ENCODE data around the gene BTBD1.
"Not testable (repeated sequence)": the region's sequence is repeated elsewhere in the genome, so short reads cannot be mapped to it uniquely, and the experiment has no call there.

Gene BTBD1

DNA sequence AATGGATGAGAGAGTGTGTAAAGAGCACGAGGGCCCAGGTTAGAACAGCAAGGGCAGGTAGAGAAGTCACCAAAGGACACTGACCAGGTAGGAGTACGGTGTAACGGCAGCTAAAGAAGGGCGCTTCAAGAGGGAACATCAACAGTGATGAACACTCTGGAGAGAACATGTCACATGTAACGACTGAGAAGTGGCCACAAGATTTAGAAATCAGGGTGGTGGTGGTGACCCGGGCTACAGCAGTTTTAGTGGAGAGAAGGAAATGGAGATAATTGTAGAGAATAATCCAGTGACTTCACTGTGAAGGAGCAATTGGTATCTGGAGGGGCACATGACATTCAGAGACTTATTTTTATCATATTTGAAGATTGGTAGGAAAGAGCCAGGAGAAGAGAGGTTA, 54.4 kb downstream of the BTBD1 start:
- in situ Hi-C loops (cut with MboI; ENCODE audit: low sequenced_read_pairs, unreplicated experiment) = no loop called here
- DNase-seq (ENCODE audit: low spot score) = no peak
- TF ChIP-seq, protein P1, sequence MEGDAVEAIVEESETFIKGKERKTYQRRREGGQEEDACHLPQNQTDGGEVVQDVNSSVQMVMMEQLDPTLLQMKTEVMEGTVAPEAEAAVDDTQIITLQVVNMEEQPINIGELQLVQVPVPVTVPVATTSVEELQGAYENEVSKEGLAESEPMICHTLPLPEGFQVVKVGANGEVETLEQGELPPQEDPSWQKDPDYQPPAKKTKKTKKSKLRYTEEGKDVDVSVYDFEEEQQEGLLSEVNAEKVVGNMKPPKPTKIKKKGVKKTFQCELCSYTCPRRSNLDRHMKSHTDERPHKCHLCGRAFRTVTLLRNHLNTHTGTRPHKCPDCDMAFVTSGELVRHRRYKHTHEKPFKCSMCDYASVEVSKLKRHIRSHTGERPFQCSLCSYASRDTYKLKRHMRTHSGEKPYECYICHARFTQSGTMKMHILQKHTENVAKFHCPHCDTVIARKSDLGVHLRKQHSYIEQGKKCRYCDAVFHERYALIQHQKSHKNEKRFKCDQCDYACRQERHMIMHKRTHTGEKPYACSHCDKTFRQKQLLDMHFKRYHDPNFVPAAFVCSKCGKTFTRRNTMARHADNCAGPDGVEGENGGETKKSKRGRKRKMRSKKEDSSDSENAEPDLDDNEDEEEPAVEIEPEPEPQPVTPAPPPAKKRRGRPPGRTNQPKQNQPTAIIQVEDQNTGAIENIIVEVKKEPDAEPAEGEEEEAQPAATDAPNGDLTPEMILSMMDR (IDR thresholded peaks at IDR 0.05; ENCODE audit: borderline replicate concordance, control extremely low read depth, extremely low read depth, insufficient read depth, missing control alignments) = no peak

DNA sequence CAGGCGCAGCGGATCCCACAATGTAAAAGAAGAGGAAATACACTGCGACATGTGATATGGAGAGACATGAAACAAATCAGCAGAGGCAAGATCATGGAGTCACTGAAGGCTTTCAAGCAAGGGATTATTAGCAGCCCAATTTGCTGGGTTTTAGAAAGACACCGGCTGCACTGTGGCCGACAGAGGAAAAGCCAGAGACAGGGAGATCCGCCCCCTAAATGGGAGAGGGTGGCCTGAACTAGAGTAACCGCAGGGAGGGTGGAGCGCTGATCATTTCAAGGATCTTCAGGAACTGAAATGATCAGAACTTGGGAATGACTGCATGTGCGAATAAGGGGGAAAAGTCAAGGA, 55.0 kb downstream of the BTBD1 start:
- in situ Hi-C loops (cut with MboI; ENCODE audit: low sequenced_read_pairs, unreplicated experiment) = no loop called here
- no peak for DNase-seq (ENCODE audit: low spot score)
- TF ChIP-seq, protein P1 (IDR thresholded peaks at IDR 0.05; ENCODE audit: borderline replicate concordance, control extremely low read depth, extremely low read depth, insufficient read depth, missing control alignments) = no peak

GRCh38 chr15:83011271-83012075, 55.6 kb downstream of the BTBD1 start, which contains the start of gene C15orf40:
TSS of gene C15orf40 (minus strand) at chr15:83011639. CDS start at chr15:83011607, 32 bp downstream.
- TF ChIP-seq, protein P1 (IDR thresholded peaks at IDR 0.05; ENCODE audit: borderline replicate concordance, control extremely low read depth, extremely low read depth, insufficient read depth, missing control alignments) = peak; percentile 90
- in situ Hi-C loops (cut with MboI; ENCODE audit: low sequenced_read_pairs, unreplicated experiment) = no loop called here
- peak; percentile 95 for DNase-seq (ENCODE audit: low spot score)

- DNase-seq (ENCODE audit: low spot score) = peak; percentile 84
- in situ Hi-C loops (cut with MboI; ENCODE audit: low sequenced_read_pairs, unreplicated experiment) = no loop called here
- TF ChIP-seq, protein P1 (IDR thresholded peaks at IDR 0.05; ENCODE audit: borderline replicate concordance, control extremely low read depth, extremely low read depth, insufficient read depth, missing control alignments) = peak; percentile 90
These were observed 56.3 kb downstream of the BTBD1 start for GRCh38 chr15:83010709-83011270.

DNA sequence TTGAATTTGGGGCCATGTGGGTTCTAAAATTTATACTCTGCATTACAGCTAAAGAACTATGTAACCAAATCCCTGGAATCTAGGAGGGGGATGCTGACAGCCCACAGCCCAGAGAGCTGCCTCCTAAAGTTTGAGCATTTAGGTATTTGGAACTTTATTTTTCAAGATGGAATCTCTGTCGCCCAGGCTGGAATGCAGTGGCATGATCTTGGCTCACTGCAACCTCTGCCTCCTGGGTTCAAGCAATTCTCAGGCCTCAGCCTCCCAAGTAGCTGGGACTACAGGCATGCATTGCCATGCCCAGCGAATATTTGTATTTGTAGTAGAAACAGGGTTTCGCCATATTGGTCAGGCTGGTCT, 66.4 kb downstream of the BTBD1 start:
- in situ Hi-C loops (cut with MboI; ENCODE audit: low sequenced_read_pairs, unreplicated experiment) = loop anchor here (10.0 kb wide), 1 partner anchor 466 kb away; no protein-coding TSS in a partner anchor
- not testable (repeated sequence) for DNase-seq (ENCODE audit: low spot score)

- in situ Hi-C loops (cut with MboI; ENCODE audit: low sequenced_read_pairs, unreplicated experiment) = loop anchor here (10.0 kb wide), 1 partner anchor 465 kb away; no protein-coding TSS in a partner anchor
- TF ChIP-seq, protein P1 (IDR thresholded peaks at IDR 0.05; ENCODE audit: borderline replicate concordance, control extremely low read depth, extremely low read depth, insufficient read depth, missing control alignments) = no peak
- DNase-seq (ENCODE audit: low spot score) = peak; percentile 72
These were observed 67.0 kb downstream of the BTBD1 start for GRCh38 chr15:82999905-83000671.

Measured in GM13976 (cell line).